Hematopoietic multipotent progenitor cell treated with erythropoietin and hydrocortisone succinate and interleukin-3 and kit ligand, for 8 days (in vitro differentiated cells): ENCODE data around the gene CES2.
"Not testable (repeated sequence)": the region's sequence is repeated elsewhere in the genome, so short reads cannot be mapped to it uniquely, and the experiment has no call there.

ENCODE experiments used
- DNase-seq: peaks from one replicate; pipeline ENCODE4 v3.0.0-alpha.2; 2015

CES2 gene

DNA sequence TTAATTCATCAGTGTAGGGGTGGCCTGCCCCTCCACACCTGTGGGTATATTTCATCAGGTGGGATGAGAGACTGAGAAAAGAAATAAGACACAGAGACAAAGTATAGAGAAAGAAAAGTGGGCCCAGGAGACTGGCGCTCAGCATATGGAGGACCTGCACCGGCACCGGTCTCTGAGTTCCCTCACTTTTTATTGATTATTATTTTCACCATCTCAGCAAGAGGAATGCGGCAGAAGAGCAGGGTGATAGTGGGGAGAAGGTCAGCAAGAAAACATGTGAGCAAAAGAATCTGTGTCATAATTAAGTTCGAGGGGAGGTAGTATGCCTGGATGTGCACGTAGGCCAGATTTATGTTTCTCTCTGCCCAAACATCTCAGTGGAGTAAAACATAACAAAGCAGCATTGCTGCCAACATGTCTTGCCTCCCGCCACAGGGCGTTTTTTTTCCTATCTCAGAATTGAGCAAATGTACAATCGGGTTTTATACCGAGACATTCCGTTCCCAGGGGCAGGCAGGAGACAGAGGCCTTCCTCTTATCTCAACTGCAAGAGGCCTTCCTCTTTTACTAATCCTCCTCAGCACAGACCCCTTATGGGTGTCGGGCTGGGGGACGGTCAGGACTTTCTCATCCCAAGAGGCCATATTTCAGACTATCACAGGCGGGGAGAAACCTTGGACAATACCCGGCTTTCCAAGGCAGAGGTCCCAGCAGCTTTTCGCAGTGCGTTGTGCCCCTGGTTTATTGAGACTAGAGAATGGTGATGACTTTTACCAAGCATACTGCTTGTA, 20.2 kb downstream of the CES2 start:
- DNase-seq: not testable (repeated sequence)

DNA sequence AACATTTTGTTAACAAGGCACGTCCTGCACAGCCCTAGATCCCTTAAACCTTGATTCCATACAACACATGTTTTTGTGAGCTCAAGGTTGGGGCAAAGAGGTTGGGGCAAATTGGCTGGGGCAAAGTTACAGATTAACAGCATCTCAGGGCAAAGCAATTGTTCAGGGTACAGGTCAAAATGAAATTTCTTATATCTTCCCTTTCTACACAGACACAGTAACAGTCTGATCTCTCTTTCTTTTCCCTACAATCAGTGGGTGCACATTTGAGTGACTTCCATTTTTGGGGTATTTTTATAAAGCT, 20.8 kb downstream of the CES2 start:
- DNase-seq: not testable (repeated sequence)

DNA sequence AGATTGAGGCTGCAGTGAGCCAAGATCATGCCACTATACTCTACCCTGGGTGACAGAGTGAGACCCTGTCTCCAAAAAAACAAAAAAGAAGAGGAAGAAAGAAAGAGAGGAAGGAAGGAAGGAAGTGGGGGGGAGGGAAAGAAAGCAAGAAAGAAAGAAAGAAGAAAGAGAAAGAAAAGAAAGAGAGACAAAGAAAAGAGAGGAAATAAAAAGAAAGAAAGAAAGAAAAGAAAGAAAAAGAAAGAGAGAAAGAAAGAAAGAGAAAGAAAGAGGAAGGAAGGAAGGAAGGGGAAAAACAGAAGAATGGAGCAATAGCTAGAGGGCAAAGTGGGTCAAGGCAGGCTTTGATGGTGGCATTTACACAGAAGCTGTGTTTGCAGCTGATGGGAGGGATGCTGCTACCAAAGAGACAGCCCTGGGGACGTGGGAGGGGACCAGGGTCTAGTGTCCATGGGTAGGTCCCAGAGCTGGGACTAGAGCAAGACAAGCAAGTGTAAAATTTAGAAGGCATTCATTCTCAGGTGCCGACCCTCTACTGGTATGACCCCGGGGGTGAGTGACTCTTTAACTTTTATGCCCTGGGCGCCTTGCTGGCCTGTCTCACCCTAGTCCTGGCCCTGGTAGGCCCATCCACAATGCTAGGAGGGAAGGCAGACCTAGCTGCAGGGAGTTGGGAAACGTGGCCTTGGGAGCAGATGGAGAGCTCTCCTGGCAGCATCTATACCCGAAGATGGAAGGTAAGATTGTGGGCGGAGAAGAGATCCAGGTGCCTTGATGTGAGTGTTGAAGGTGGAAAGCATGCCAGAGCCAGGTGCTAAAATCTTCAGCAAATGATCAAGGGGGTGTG, 23.8 kb downstream of the CES2 start:
- no peak for DNase-seq

DNA sequence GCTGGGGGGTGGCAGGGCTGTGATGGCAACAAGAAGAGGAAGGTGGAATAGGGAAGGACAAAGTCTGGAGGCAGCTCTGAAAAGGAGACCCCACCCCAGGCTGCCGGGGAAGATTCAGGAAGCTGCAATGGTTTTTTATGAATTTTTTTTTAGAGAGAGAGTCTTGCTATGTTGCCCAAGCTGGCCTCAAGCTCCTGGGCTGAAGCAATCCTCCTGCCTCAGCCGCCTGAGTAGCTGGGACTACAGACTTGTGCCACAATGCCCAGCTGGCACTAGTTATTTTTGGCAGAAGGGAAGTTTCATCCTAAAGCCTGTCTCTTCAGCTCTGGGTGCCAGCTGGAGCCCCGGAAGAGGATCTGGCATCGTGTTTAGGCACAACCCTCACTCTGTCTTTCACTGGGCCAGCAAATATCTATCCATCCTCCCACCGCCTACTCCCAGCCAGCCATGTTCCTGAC, 24.4 kb downstream of the CES2 start:
- DNase-seq: no peak

DNA sequence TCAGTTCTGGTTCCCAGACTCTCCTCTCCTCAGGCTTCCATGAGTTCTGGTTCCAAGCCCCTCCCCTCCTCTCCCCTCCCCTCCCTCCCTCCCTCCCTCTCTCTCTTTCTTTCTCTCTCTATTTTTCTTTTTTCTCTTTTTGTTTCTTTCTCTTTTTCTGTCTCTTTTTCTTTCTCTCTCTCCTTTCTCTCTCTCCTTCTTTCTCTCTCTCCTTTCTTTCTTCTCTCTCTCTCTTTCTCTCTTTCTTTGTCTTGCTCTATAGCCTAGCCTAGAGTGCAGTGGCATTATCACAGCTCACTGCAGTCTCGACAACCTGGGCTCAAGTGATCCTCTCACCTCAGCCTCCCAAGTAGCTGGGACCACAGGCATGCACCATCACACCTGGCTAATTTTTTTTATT, 25.0 kb downstream of the CES2 start:
- DNase-seq: no peak

DNA sequence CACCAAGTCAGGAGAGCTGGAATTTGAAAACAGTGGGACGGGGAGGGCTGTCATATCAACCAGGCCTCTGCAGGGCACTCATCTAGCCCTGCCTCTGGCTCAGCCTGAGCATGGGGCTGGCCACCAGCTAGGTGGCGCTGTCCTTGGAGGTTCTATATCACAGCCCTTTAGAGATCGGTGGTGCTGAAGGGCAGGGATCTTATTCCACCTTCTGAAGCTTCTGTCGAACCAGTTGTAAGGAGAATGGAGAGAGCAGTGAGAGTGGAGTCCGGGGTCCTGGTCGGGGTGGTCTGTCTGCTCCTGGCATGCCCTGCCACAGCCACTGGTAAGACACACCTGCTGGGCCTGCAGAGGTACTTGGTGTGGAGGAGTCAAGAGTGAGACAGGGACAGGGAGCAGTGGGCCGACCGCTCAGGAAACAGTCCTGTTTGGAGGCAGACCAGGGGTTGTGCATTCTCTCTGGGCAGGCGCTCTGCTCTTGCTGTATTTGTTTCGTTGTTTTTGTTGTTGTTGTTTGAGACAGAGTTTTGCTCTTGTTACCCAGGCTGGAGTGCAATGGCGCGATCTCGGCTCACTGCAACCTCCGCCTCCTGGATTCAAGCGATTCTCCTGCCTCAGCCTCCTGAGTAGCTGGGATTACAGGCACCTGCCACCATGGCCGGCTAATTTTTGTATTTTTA, 25.9 kb downstream of the CES2 start, which contains the start of gene CES3:
TSS of gene CES3 (plus strand) at position 202 of the 680 bp plus-strand sequence. CDS start at position 244, 42 bp downstream.
- DNase-seq: peak; percentile 79

DNA sequence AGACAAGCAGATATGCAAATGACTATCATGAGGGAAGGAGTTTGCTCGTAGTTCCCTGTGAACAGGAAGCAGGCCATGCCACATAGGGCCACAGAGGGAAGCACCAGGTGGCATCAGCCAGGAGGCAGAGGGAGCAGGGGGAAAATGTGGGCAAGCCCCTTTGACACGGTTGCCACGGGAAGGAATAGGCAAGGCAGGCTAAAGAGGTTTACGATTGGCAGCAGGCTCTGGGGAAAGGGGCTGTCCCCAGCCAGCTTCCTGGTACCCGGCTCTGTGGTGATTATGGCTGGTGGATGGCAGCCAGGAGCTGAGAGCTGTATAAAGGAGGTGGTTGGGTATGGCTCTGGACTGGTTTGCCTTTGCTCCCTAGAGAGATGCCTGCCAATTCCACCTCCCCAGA, 26.6 kb downstream of the CES2 start:
- DNase-seq: no peak

DNA sequence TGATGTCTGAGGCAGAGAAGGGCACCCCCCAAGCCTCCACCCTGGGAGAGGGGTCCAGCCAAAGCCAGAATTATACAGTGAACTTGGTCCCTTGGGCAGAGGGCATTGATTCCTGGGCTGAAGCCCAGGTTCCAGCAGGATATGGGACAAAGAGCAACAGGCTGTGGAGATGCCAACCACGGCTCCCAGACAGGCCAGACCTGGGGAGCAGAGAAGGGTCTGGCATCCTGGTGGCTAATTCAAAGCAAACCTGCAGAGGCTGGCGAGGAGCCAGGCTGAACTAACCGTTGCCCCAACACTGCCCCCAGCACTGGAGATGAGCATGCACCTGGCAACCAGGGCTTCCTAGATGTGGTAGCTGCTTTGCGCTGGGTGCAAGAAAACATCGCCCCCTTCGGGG, 28.7 kb downstream of the CES2 start:
- DNase-seq: no peak

DNA sequence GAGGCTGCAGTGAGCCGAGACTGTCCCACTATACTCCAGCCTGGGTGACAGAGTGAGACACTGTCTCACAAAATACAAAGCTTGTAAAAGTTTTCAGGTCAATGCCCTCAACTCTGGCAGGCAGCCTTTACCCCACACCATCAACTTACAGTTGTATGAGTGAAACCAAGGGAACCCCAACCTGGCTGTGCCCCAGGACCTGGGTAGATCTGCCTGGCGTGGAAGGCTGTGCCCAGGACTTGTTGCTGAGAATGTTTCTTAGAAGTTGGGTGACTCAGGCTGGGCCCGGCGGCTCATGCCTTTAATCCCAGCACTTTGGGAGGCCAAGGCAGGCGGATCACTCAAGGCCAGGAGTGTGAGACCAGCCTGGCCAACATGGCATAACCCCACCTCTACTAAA, 33.5 kb downstream of the CES2 start:
- DNase-seq: no peak

DNA sequence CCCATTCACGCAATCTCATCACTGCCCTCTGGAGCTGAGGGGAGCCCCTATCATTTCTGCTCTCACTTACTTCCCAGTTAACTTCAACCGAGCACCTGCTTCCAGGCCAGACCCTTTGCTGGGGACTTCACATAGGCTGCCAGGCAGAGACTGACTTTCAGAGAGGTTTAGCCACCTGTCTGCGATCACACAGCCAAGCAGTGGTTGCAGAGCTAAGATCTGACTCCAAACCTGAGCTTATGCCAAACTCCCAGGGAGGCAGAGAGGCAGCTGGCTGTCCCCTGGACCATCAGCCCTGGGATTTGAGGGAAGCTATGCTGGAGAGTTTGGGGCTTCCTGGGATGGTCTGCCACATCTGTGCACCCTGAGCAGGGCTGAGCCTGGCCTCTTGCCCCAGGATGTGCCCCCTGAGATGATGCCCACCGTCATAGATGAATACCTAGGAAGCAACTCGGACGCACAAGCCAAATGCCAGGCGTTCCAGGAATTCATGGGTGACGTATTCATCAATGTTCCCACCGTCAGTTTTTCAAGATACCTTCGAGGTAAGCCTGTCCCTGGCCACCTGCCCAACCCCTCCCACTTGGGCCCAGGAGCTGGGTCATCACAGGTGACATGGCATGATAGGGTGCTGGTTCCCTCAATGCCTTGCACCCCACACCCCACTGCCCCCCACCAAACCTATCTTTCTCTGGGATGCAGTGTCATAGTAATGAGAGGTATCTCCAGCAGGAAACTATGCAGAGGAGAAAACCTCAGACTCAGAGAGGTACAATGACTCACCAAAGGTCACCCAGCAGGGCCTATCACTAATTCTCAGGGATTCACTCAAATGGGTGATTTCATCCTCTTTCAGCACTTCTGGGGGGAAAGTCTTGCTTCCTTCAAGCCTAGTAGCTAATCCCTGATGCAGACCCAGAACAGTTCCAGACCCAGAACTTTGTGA, 35.7 kb downstream of the CES2 start:
- DNase-seq: no peak

DNA sequence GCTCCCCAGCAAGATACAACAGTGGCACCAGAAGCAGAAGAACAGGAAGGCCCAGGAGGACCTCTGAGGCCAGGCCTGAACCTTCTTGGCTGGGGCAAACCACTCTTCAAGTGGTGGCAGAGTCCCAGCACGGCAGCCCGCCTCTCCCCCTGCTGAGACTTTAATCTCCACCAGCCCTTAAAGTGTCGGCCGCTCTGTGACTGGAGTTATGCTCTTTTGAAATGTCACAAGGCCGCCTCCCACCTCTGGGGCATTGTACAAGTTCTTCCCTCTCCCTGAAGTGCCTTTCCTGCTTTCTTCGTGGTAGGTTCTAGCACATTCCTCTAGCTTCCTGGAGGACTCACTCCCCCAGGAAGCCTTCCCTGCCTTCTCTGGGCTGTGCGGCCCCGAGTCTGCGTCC, 37.7 kb downstream of the CES2 start:
- DNase-seq: no peak

DNA sequence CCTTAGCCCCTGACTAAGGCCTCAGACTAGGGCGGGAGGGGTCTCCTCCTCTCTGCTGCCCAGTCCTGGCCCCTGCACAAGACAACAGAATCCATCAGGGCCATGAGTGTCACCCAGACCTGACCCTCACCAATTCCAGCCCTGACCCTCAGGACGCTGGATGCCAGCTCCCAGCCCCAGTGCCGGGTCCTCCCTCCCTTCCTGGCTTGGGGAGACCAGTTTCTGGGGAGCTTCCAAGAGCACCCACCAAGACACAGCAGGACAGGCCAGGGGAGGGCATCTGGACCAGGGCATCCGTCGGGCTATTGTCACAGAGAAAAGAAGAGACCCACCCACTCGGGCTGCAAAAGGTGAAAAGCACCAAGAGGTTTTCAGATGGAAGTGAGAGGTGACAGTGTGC, 38.4 kb downstream of the CES2 start:
- DNase-seq: no peak

DNA sequence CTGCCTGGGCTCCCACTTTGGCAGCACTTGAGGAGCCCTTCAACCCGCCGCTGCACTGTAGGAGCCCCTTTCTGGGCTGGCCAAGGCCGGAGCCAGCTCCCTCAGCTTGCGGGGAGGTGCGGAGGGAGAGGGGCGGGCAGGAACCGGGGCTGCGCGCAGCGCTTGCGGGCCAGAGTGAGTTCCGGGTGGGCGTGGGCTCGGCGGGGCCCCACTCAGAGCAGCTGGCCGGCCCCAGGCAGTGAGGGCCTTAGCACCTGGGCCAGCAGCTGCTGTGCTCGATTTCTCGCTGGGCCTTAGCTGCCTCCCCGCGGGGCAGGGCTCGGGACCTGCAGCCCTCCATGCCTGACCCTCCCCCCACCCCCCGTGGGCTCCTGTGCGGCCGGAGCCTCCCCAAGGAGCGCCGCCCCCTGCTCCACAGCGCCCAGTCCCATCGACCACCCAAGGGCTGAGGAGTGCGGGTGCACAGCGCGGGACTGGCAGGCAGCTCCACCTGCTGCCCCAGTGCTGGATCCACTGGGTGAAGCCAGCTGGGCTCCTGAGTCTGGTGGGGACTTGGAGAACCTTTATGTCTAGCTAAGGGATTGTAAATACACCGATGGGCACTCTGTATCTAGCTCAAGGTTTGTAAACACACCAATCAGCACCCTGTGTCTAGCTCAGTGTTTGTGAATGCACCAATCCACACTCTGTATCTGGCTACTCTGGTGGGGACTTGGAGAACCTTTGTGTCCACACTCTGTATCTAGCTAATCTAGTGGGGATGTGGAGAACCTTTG, 39.0 kb downstream of the CES2 start:
- DNase-seq: not testable (repeated sequence)

DNA sequence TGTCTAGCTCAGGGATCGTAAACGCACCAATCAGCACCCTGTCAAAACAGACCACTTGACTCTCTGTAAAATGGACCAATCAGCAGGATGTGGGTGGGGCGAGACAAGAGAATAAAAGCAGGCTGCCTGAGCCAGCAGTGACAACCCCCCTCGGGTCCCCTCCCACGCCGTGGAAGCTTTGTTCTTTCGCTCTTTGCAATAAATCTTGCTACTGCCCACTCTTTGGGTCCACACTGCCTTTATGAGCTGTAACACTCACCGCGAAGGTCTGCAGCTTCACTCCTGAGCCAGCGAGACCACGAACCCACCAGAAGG, 39.6 kb downstream of the CES2 start:
- peak; percentile 16 for DNase-seq

DNA sequence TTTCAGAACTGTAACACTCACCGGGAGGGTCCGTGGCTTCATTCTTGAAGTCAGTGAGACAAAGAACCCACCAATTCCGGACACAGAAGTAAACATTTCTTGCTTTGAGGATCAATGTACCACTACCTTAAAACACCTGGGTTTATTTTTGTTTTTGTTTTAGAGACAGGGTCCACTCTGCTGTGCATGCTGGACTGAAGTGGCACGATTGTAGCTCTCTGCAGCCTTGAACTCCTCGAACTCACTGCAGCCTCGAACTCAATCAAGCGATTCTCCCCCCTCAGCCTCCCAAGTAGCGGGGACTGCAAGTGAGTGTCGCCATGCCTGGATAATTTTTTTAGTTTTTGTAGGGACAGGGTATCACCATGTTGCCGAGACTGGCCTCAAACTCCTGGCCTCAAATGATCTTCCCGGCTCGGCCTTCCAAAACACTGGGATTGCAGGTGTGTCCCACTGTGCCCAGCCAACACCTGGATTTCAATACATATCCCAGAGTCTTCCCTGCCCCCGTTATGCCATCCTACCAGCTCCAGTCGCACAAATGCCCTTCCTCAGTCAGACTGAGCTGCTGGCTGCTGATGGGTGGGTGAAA, 40.1 kb downstream of the CES2 start:
- no peak for DNase-seq

DNA sequence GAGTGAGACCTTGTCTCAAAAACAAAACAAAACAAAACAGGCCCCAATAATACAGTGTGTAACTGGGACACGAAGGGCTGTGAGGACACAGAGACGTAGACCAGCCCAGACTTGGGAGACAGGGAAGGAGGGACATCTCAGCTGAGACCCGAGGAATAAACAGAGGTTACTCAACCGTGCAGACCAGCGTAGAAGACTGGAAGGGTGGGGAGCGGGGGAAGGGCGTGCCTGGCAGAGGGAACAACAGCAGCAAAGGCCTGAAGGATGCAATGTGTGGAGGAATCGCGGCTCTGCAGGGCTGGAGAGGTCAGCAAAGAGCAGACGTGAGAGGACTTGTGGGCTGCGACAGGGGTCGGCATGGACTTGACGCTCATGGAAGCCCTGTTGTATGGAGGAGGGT, 41.4 kb downstream of the CES2 start:
- DNase-seq: no peak

DNA sequence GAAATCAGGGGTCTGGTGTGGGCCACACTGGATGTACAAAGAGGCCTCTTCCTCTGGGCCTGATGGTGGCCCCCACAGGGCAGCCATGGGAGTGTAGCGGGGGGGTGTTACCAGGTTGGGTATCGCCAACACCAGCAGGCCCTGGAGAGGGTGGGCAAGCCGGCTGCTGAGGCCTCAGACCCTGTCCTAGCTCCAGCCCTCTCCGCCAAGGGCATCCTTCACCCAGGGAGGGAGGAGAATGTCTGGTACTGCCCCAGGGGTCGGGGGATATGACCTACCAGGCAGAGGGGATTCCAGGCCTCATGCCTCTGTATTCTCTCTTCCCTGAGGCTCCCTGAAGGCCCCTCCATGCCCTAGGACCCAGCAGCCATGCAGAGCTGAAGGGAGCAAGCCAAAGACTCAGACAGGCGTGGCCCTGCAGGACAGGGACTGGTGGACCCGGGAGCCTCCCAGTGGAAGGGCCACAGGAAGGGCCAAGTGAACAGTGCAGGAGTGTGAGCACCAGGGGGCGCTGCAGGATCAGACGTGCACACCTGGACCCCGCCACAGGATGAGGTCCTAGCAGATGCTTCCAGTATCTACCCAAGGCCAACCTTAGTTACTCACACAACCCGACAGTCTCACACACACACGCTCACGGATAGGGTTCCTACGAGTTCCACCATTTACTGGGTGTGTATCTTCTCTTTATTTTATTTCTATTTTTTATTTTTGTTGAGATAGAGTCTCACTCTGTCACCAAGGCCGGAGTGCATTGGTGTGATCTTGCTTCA, 42.2 kb downstream of the CES2 start:
- DNase-seq: peak; percentile 80

DNA sequence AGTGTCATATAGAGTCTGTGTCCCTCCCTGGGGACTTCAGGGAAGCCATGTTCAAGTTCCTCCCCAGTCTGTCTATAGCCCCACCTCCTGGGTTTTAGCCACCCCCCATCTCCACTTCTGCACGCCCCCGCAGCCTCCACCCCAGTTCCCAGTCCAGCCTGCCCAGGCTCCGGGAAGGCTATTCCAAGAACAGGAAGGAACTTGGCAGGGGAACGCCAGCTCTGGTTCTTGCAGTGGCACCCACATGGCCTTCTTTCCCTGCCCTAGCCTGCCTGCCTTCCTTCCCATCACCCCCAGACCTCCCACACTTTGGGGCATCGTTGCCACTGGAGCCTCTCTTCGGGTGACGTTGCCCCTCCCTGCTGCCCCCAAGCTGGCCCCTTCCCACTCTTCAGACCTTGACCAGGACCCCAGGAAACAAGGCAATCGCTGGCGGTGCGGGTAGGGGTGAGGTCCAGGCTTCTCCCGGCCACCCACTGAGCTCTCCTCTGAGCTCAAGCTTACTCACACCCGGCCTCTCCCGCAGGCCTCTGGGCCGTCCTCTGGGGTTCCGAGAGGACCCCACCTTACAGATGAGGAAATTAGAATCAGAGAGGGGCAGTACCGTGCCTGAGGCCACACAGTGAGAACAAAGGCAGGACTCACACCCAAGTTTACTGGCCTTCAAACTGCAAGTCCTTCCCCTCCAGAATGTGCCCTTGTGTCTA, 43.8 kb downstream of the CES2 start:
- DNase-seq: no peak

DNA sequence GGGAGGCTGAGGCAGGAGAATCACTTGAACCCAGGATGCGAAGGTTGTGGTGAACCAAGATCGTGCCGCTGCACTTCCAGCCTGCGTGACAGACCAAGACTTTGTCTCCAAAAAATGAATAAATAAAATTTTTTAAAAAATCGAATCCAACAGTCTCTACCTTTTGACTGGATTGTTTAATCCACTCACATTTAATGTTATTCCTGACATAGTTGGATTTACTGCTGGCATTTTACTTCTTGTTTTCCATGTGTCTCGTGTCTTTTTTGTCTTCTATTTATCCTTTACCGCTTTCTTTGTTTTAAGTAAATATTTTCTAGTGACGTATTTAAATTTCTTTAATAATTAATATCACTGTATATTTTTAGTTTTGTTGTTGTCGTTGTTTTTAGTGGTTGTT, 47.7 kb downstream of the CES2 start:
- DNase-seq: no peak

DNA sequence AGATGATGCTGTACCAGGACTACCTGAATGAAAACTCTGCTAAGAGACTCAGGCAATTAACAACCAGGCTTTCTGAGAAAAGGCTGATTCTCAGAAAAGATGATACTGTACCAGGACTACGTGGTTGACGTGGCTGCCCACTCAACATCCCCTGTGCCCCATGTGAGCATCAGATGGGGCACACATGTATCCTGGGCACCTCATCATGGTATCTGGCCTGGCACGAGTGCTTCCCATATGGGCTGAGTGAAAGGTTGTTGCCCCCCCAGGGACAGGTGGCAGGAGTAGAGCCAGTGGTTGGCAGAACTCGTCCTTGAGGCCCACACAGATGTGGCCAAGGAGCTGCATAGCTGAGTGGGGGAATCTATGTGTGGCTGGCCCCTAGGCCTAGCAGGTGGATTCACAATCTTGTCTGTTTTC, 49.6 kb downstream of the CES2 start:
- no peak for DNase-seq
